ENCODE measurements around the gene FBXL12.
A peak's percentile ranks its signal among the peaks of the same experiment; 100 is the strongest.
"Not testable (repeated sequence)": the region's sequence is repeated elsewhere in the genome, so short reads cannot be mapped to it uniquely, and the experiment has no call there.

FBXL12 gene

GRCh38 chr19:9818734-9819595 is at the start of gene FBXL12:
Gene FBXL12 (minus strand): TSS chr19:9819079. CDS start chr19:9818813, 266 bp downstream.
- DNase-seq (ENCODE audit: low read depth in 1 of 2, low spot score in 1 of 2): peak; percentile 100

- no peak for DNase-seq (ENCODE audit: low read depth in 1 of 2, low spot score in 1 of 2)
Observed at GRCh38 chr19:9865732-9866501, 47.0 kb upstream of the FBXL12 start.

GRCh38 chr19:9863759-9864158 is 44.9 kb upstream of the FBXL12 start:
- DNase-seq (ENCODE audit: low read depth in 1 of 2, low spot score in 1 of 2): no peak

- no peak for DNase-seq (ENCODE audit: low read depth in 1 of 2, low spot score in 1 of 2)
Observed at GRCh38 chr19:9862938-9863337, 44.1 kb upstream of the FBXL12 start.

GRCh38 chr19:9861503-9861902 is 42.6 kb upstream of the FBXL12 start:
- no peak for DNase-seq (ENCODE audit: low read depth in 1 of 2, low spot score in 1 of 2)

- DNase-seq (ENCODE audit: low read depth in 1 of 2, low spot score in 1 of 2): no peak
Observed at GRCh38 chr19:9860407-9860806, 41.5 kb upstream of the FBXL12 start.

- DNase-seq (ENCODE audit: low read depth in 1 of 2, low spot score in 1 of 2): no peak
Observed at GRCh38 chr19:9858766-9859165, 39.9 kb upstream of the FBXL12 start.

GRCh38 chr19:9857920-9858746 is 39.3 kb upstream of the FBXL12 start:
- no peak for DNase-seq (ENCODE audit: low read depth in 1 of 2, low spot score in 1 of 2)

GRCh38 chr19:9857076-9857721 is 38.3 kb upstream of the FBXL12 start:
- no peak for DNase-seq (ENCODE audit: low read depth in 1 of 2, low spot score in 1 of 2)

GRCh38 chr19:9856609-9857008 is 37.7 kb upstream of the FBXL12 start:
- DNase-seq (ENCODE audit: low read depth in 1 of 2, low spot score in 1 of 2): no peak

- no peak for DNase-seq (ENCODE audit: low read depth in 1 of 2, low spot score in 1 of 2)
Observed at GRCh38 chr19:9854282-9854846, 35.5 kb upstream of the FBXL12 start.

- no peak for DNase-seq (ENCODE audit: low read depth in 1 of 2, low spot score in 1 of 2)
Observed at GRCh38 chr19:9850235-9850959, 31.5 kb upstream of the FBXL12 start.

- no peak for DNase-seq (ENCODE audit: low read depth in 1 of 2, low spot score in 1 of 2)
Observed at GRCh38 chr19:9849791-9850190, 30.9 kb upstream of the FBXL12 start.

- DNase-seq (ENCODE audit: low read depth in 1 of 2, low spot score in 1 of 2): no peak
Observed at GRCh38 chr19:9848762-9849161, 29.9 kb upstream of the FBXL12 start.

GRCh38 chr19:9848060-9848459 is 29.2 kb upstream of the FBXL12 start:
- DNase-seq (ENCODE audit: low read depth in 1 of 2, low spot score in 1 of 2): no peak

GRCh38 chr19:9847087-9847671 is 28.3 kb upstream of the FBXL12 start:
- DNase-seq (ENCODE audit: low read depth in 1 of 2, low spot score in 1 of 2): peak in 1 of 2 donors; percentile 33

GRCh38 chr19:9843626-9844273 is 24.9 kb upstream of the FBXL12 start:
- DNase-seq (ENCODE audit: low read depth in 1 of 2, low spot score in 1 of 2): not testable (repeated sequence)

GRCh38 chr19:9842834-9843625 is 24.2 kb upstream of the FBXL12 start:
- DNase-seq (ENCODE audit: low read depth in 1 of 2, low spot score in 1 of 2): no peak
